Left lobe of liver (tissue), 2 donors: ENCODE data around the gene MDN1. TPM values are rescaled to one million over a fixed set of nuclear protein-coding genes. Genes with fewer than 3 reads are reported as not detected.
A peak's percentile ranks its signal among the peaks of the same experiment; 100 is the strongest.
"Not testable (repeated sequence)": the region's sequence is repeated elsewhere in the genome, so short reads cannot be mapped to it uniquely, and the experiment has no call there.

ENCODE experiments used
- ATAC-seq: fragments of 200-7000 bp; cut with Tn5 transposase; one replicate; pipeline ENCODE4 v1.9.1; 2020; ENCODE audit warnings: mild to moderate bottlenecking, moderate library complexity
- DNase-seq: peaks from one replicate; pipeline ENCODE4 v3.0.0-alpha.2; 2020; ENCODE audit warnings: low spot score
- total RNA-seq: library from RNA; stranded (reverse); gene quantifications from one replicate; pipeline ENCODE4 v1.2.1, GENCODE V29; 2021
- donor health status: DM: no; HTN: no; CAD: no; lungs with moderate emphysema.
- donor health status: DM: no; HTN: yes; CAD: no.

The MDN1 gene
- total RNA-seq, result 35.1 TPM

GRCh38 chr6:89819336-89820130 lies at the start of gene MDN1:
Gene MDN1, minus strand, starts transcription at chr6:89819794. Its CDS starts 187 bp downstream, at chr6:89819607.
- ATAC-seq (peak; percentile 96), DNase-seq (peak; percentile 91)

DNA sequence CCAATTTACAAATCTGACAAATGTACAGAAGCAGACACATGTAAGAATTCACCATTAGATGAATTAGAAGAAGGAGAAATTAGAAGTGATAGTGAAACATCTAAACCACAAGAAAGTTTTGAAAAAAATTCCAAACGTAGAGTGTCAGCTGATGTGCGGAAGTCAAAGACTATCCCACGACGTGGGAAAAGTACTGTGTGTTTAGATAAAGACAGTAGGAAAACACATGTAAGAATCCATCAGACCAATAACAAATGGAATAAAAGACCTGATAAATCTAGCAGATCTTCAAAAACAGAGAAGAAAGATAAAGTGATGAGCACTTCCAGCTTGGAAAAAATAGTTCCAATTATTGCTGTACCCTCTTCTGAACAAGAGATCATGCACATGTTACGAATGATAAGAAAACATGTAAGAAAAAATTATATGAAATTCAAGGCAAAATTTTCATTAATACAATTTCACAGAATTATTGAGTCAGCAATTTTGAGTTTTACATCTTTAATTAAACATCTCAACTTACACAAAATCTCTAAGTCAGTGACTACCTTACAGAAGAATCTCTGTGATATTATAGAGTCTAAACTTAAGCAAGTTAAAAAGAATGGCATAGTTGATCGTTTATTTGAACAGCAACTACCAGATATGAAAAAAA lies 46.6 kb upstream of the MDN1 start:
- no peak for ATAC-seq
- no peak for DNase-seq

DNA sequence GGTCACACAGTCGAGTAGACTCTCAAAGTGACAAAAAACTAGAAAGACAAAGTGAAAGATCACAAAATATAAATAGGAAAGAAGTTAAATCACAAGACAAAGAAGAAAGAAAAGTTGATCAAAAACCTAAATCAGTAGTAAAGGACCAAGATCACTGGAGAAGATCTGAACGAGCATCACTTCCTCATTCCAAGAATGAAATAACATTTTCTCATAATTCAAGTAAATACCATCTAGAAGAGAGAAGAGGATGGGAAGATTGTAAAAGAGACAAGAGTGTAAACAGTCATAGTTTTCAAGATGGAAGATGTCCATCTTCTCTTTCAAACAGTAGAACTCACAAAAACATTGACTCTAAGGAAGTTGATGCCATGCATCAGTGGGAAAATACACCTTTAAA lies 43.1 kb upstream of the MDN1 start:
- no peak for DNase-seq
- ATAC-seq, result no peak

- ATAC-seq (no peak), DNase-seq (no peak)
Measured at GRCh38 chr6:89862273-89862672, 42.7 kb upstream of the MDN1 start.

DNA sequence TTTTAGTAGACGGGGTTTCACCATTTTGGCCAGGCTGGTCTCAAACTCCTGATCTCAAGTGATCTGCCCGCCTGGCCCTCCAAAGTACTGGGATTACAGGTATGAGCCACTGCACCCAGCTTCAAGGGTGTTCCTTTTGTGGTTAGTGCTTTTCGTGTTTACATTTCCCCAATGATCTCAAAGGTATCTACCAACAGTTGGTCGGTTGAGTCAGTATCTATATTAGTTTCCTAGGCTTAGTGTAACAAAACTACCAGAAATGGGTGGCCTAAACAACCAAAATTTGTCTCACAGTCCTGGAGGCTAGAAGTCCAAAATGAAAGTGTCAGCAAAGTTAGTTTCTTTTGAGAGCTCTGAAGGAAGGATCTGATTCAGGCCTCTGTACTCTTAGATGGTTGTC lies 40.1 kb upstream of the MDN1 start:
- DNase-seq, result no peak
- ATAC-seq, result no peak

- ATAC-seq (no peak), DNase-seq (no peak)
Measured at GRCh38 chr6:89858041-89858440, 38.4 kb upstream of the MDN1 start.

- DNase-seq, result no peak
- no peak for ATAC-seq
Measured at GRCh38 chr6:89853068-89853467, 33.5 kb upstream of the MDN1 start.

DNA sequence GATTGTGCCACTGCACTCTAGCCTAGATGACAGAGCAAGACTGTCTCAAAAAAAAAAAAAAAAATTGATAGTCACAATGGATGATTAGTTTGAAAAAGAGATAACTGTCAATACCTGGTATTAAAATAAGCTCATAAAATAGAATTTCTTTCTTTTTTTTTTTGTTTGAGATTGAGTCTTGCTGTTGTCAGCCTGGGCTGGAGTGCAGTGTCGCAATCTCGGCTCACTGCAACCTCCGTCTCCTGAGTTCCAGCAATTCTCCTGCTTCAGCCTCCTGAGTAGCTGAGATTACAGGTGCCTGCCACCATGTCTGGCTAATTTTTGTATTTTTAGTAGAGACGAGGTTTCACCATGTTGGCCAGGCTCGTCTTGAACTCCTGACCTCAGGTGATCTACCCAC lies 27.9 kb upstream of the MDN1 start:
- not testable (repeated sequence) for DNase-seq, ATAC-seq

- ATAC-seq (no peak), DNase-seq (no peak)
Measured at GRCh38 chr6:89843070-89843469, 23.5 kb upstream of the MDN1 start.

GRCh38 chr6:89842228-89842627 lies 22.6 kb upstream of the MDN1 start:
- ATAC-seq (no peak), DNase-seq (no peak)

- ATAC-seq, result peak; percentile 58
Measured at GRCh38 chr6:89840538-89840937, 20.9 kb upstream of the MDN1 start.

GRCh38 chr6:89836639-89837222 lies 17.1 kb upstream of the MDN1 start:
- DNase-seq, result no peak

More at GRCh38 chr6:89840538-89840937, 20.9 kb upstream of the MDN1 start:
- DNase-seq, result no peak

DNA sequence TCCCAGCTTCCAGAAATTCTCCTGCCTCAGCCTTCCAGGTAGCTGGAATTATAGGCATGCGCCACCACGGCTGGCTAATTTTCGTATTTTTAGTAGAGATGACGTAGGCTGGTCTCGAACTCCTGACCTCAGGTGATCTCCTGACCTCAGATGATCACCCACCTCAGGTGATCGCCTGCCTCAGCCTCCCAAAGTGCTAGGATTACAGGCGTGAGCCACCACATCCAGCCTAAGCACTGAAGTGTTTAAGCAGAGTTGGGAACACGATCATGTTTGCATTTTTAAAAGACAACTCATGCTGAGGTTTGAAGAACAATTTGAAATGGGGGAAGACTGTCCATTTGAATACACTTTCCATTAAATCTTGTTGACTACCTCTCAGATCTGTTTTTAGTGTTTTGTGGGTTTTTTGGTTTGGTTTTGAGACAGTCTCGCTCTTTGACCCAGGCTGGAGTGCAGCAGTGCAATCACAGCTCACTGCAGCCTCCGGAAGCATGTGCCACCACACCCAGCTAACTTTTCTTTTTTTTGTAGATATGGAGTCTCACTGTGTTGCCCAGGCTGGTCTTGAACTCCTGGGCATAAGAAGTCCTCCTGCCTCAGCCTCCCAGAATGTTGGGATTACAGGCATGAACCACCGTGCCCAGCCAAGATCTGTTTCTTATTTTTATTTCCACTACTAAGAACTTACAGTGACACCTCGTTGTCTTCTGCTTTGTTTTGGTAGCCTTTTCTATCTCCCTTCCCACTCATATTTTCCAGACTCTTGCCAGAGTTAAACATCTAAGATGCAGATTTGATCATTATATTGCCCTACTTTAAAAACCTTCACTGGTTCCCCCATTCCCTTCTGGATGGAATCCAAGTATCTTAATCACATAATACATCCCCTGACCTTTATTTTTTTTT lies 15.5 kb upstream of the MDN1 start:
- ATAC-seq (no peak), DNase-seq (no peak)

More at GRCh38 chr6:89836639-89837222, 17.1 kb upstream of the MDN1 start:
- ATAC-seq, result no peak

- DNase-seq, result no peak
- ATAC-seq, result no peak
Measured at GRCh38 chr6:89830170-89830809, 10.7 kb upstream of the MDN1 start.

- ATAC-seq (peak; percentile 97), DNase-seq (peak; percentile 95)
Measured at GRCh38 chr6:89829472-89830169, 10.0 kb upstream of the MDN1 start, which contains the start of gene CASP8AP2. Gene CASP8AP2, plus strand, starts transcription at chr6:89829880.

- ATAC-seq, result peak; percentile 45
- DNase-seq, result no peak
Measured at GRCh38 chr6:89828988-89829471, 9.4 kb upstream of the MDN1 start.

DNA sequence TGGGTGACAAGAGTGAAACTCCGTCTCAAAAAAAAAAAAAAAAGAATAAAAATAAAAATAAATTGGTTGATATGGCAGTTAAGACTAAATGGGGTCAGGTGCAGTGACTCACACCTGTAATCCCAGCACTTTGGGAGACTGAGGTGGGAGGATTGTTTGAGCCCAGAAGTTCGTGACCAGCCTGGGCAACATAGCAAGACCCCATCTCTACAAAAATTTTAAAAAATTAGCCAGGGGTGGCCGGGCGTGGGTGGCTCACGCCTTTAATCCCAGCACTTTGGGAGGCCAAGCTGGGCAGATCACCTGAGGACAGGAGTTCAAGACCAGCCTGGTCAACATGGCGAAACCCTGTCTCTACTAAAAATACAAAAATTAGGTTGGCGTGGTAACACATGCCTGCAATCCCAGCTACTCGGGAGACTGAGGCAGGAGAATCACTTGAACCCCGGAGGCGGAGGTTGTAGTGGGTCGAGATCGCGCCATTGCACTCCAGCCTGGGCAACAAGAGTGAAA lies 8.9 kb upstream of the MDN1 start:
- not testable (repeated sequence) for ATAC-seq, DNase-seq

DNA sequence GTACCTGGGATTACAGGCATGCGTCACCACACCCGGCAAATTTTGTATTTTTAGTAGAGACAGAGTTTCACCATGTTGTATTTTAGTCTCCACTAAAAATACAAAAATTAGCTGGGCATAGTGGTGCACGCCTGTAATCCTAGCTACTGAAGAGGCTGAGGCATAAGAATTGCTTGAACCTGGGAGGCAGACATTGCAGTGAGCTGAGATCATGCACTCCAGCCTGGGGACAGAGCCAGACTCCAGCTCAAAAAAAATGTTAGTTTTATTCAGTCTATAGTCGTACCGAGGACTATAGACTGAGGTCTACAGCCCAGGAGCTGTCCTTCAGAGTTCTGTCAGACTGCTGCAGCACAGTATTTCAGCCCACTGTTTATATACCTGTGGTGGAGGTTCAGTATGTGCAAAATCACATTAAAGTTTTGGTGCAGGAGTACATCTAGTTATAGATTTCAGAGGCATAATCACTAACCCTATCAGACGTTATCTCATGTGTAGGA lies 6.5 kb upstream of the MDN1 start:
- DNase-seq (no peak), ATAC-seq (no peak)

DNA sequence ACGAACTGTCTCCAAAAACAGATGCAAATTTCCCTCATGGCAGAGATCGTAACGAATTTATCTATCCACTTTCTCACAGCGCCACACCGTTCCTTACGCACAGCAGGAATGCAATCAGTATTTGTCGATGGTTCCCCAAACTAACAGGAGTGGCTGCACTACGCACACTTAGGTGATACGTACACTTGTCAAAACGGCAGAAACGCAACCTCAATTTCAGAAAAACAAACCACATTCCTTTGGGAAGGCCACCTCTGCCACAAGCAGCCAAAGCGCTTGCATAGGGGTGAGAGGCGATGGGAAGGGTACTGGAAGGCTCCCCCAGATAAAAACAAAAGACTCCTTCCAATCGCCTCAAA lies 638 bp downstream of the MDN1 start:
- DNase-seq, result no peak
- ATAC-seq, result peak; percentile 66
